Uterus (tissue), 2 donors: Measurements from ENCODE around the gene TMEM121.

ENCODE experiments used
- POLR2A ChIP-seq, 2 donors: fragments of 450-650 bp; IDR thresholded peaks; one replicate each; pipeline ENCODE4 v1.6.1; 2016; ENCODE audit warnings: antibody characterized with exemption in 2 of 2, mild to moderate bottlenecking in 1 of 2, moderate library complexity in 1 of 2
- TF ChIP-seq, protein P1 (sequence below), 4 experiments: fragments of 200-600 bp in 2 of 4; fragments of 450-650 bp in 2 of 4; sonication (generic) in 2 of 4; IDR thresholded peaks; one replicate each; pipeline ENCODE4 v1.5.1; 2016 to 2019; ENCODE audit warnings: antibody characterized with exemption in 4 of 4, mild to moderate bottlenecking in 2 of 4, moderate library complexity in 1 of 4

GRCh38 chr14:105577314-105577861 is 51.0 kb downstream of the TMEM121 start:
- TF ChIP-seq POLR2A (IDR thresholded peaks at IDR 0.05) = no peak
- TF ChIP-seq, protein P1, sequence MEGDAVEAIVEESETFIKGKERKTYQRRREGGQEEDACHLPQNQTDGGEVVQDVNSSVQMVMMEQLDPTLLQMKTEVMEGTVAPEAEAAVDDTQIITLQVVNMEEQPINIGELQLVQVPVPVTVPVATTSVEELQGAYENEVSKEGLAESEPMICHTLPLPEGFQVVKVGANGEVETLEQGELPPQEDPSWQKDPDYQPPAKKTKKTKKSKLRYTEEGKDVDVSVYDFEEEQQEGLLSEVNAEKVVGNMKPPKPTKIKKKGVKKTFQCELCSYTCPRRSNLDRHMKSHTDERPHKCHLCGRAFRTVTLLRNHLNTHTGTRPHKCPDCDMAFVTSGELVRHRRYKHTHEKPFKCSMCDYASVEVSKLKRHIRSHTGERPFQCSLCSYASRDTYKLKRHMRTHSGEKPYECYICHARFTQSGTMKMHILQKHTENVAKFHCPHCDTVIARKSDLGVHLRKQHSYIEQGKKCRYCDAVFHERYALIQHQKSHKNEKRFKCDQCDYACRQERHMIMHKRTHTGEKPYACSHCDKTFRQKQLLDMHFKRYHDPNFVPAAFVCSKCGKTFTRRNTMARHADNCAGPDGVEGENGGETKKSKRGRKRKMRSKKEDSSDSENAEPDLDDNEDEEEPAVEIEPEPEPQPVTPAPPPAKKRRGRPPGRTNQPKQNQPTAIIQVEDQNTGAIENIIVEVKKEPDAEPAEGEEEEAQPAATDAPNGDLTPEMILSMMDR (IDR thresholded peaks at IDR 0.05) = no peak
